DND-41 (cell line): Measurements from ENCODE around the gene EDA2R.

ENCODE experiments used
- EZH2 ChIP-seq: IDR thresholded peaks from 3 replicates; pipeline ENCODE4 v1.6.1; 2012; ENCODE audit warnings: borderline replicate concordance, low read depth, mild to moderate bottlenecking, moderate library complexity, low read length, inconsistent platforms; ENCODE audit not compliant: severe bottlenecking
- TF ChIP-seq, protein P1 (sequence below): IDR thresholded peaks from 2 replicates; pipeline ENCODE4 v1.5.1; 2012; ENCODE audit warnings: borderline replicate concordance, low read length, moderate library complexity, mild to moderate bottlenecking; ENCODE audit not compliant: poor library complexity, severe bottlenecking; ENCODE audit errors: extremely low read depth

DNA sequence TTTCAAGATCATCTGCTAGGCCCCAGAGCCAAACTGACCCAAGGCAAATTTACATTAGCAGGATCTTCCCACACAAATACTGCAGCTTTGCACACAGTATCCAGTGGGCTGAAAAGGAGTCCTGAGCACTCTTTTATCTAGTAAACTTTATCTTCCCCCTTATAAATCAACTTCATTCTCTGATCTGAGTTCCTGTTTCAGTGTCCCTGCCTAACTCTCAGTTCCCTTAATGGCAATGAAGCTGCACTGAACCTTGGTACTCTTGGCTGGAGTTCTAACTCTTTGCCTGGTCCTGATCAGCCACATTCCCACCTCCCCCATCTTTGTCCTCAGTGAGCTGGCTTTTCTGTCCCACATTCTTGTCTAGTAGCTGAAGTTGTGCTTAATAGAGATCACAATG lies 37.4 kb downstream of the EDA2R start:
- TF ChIP-seq EZH2 = no peak
- TF ChIP-seq, protein P1, sequence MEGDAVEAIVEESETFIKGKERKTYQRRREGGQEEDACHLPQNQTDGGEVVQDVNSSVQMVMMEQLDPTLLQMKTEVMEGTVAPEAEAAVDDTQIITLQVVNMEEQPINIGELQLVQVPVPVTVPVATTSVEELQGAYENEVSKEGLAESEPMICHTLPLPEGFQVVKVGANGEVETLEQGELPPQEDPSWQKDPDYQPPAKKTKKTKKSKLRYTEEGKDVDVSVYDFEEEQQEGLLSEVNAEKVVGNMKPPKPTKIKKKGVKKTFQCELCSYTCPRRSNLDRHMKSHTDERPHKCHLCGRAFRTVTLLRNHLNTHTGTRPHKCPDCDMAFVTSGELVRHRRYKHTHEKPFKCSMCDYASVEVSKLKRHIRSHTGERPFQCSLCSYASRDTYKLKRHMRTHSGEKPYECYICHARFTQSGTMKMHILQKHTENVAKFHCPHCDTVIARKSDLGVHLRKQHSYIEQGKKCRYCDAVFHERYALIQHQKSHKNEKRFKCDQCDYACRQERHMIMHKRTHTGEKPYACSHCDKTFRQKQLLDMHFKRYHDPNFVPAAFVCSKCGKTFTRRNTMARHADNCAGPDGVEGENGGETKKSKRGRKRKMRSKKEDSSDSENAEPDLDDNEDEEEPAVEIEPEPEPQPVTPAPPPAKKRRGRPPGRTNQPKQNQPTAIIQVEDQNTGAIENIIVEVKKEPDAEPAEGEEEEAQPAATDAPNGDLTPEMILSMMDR = no peak
